Uterus (tissue), 2 donors: ENCODE results near the gene MYO1G.

Experiments used
- CTCF ChIP-seq, 4 experiments: fragments of 200-600 bp in 2 of 4; fragments of 450-650 bp in 2 of 4; sonication (generic) in 2 of 4; IDR thresholded peaks; one replicate each; pipeline ENCODE4 v1.5.1; 2016 to 2019; ENCODE audit warnings: antibody characterized with exemption in 4 of 4, mild to moderate bottlenecking in 2 of 4, moderate library complexity in 1 of 4
- POLR2A ChIP-seq, 2 donors: fragments of 450-650 bp; IDR thresholded peaks; one replicate each; pipeline ENCODE4 v1.6.1; 2016; ENCODE audit warnings: antibody characterized with exemption in 2 of 2, mild to moderate bottlenecking in 1 of 2, moderate library complexity in 1 of 2

- no peak for TF ChIP-seq CTCF (IDR thresholded peaks at IDR 0.05)
- no peak for TF ChIP-seq POLR2A (IDR thresholded peaks at IDR 0.05)
These were observed 16.9 kb downstream of the MYO1G start for GRCh38 chr7:44961844-44962482.
